Kidney (tissue), 14 donors: ENCODE data around the gene PAK6. TPM values are rescaled to one million over a fixed set of nuclear protein-coding genes. Genes with fewer than 3 reads are reported as not detected.

Source experiments
- DNase-seq, 5 donors: peaks; one replicate each; pipeline ENCODE4 v3.0.0-alpha.2; 2013 to 2020
- FAIRE-seq: peaks from 2 replicates; lab custom pipeline; 2012; peaks lifted over from hg19 to GRCh38; lab: Jason Lieb, UNC
- H3K27ac ChIP-seq, 2 donors: one replicate each; pipeline ENCODE4 v1.7.0; 2013; ENCODE audit warnings: low read depth in 2 of 2, low read length in 2 of 2, inconsistent platforms in 1 of 2
- H3K27me3 ChIP-seq: one replicate; pipeline ENCODE4 v1.7.1; 2013; ENCODE audit warnings: low read length, inconsistent platforms; ENCODE audit not compliant: control insufficient read depth, insufficient read depth
- H3K36me3 ChIP-seq, 3 donors: one replicate each; pipeline versions ENCODE4 v1.7.0 to v1.7.1; 2013; ENCODE audit warnings: low read length in 3 of 3, control low read depth in 1 of 3, inconsistent platforms in 1 of 3; ENCODE audit not compliant: insufficient read depth in 3 of 3, control insufficient read depth in 2 of 3
- H3K4me1 ChIP-seq, 3 donors: one replicate each; pipeline versions ENCODE4 v1.7.0 to v1.7.1; 2013; ENCODE audit warnings: low read length in 3 of 3, inconsistent platforms in 1 of 3, low read depth in 1 of 3; ENCODE audit not compliant: control insufficient read depth in 2 of 3, insufficient read depth in 2 of 3
- H3K4me3 ChIP-seq, 3 donors: one replicate each; pipeline versions ENCODE4 v1.7.0 to v1.8.1; 2013; ENCODE audit warnings: low read length in 3 of 3, control low read depth in 1 of 3, inconsistent platforms in 1 of 3
- H3K9ac ChIP-seq, 3 donors: one replicate each; pipeline versions ENCODE4 v1.7.0 to v1.7.1; 2013; ENCODE audit warnings: low read length in 3 of 3, control low read depth in 1 of 3, inconsistent platforms in 1 of 3
- H3K9me3 ChIP-seq, 3 donors: one replicate each; pipeline versions ENCODE4 v1.7.0 to v1.7.1; 2013; ENCODE audit warnings: low read length in 3 of 3, control low read depth in 1 of 3, inconsistent platforms in 1 of 3; ENCODE audit not compliant: control insufficient read depth in 2 of 3, insufficient read depth in 1 of 3
- CTCF ChIP-seq: IDR thresholded peaks from 3 replicates; pipeline ENCODE4 v1.5.1; 2012; ENCODE audit warnings: mild to moderate bottlenecking, moderate library complexity, borderline replicate concordance; ENCODE audit not compliant: insufficient read depth; ENCODE audit errors: extremely low read depth
- intact Hi-C: fragments of 100-400 bp; cut with DNase I; formaldehyde crosslinking; loops from one replicate; pipeline ENCODE4 v1.11.1; 2022
- polyA plus RNA-seq: library from polyadenylated mRNA; stranded (reverse); fragments of 350-450 nt; fragmentation: Illumina TruSeq; extraction: RNeasy Lipid Tissue Mini Kit (QIAGEN cat#74804); gene quantifications from one replicate; pipeline ENCODE4 v1.2.3, GENCODE V29; 2014; ENCODE audit warnings: low read depth, low replicate concordance; ENCODE audit not compliant: insufficient read depth
- total RNA-seq: library from RNA; stranded (reverse); fragmentation: NEBNext Ultra II Directional; extraction: Animal tissue kit (Norgen Biotek cat#: 25700); gene quantifications from one replicate; pipeline ENCODE4 v1.2.1, GENCODE V29; 2021
- donor health status: control.
- donor health status: control.
- donor health status: control.
- donor health status: control.
- donor health status: control.
- donor health status: DM: yes; HTN: yes; CAD: no.
- donor health status: Normal renal cell carcinoma (clear cell type).

Gene PAK6
- total and polyA plus RNA-seq, 2 donors from 2014 or later = 8.1 to 11.9 TPM

GRCh38 chr15:40307421-40308211 lies 68.8 kb downstream of the PAK6 start, which contains the start of gene PLCB2:
Gene PLCB2, minus strand, starts transcription at chr15:40307935. Its CDS starts 263 bp downstream, at chr15:40307672.
- Histone ChIP-seq H3K9me3 (no peaks in the 10 kb centered on the region), H3K27ac (peak within 1 kb of the TSS in 1 of 2 donors; percentile 38), H3K9ac (no peak within 1 kb of the TSS), H3K4me1 (no peaks in the 10 kb centered on the region), H3K4me3 (no peak within 1 kb of the TSS), H3K27me3 (no peaks in the 10 kb centered on the region), H3K36me3 (no peaks in the 10 kb centered on the region)
- intact Hi-C loops = no loop called here
- DNase-seq = peak in 3 of 5 donors; percentile 46 to 86 (median 70)
- no peak for FAIRE-seq
- no peak for TF ChIP-seq CTCF

GRCh38 chr15:40309344-40309862 lies 70.5 kb downstream of the PAK6 start:
- H3K4me1 ChIP-seq = peaks cover 0 to 3% (median 0%) of the 10 kb centered on the region in 3 donors
- H3K27ac ChIP-seq = no peak overlapping the region
- FAIRE-seq (no peak), DNase-seq (no peak)
- no peaks in the 10 kb centered on the region for H3K9me3 ChIP-seq
- no peak overlapping the region for H3K4me3 ChIP-seq
- no peak for TF ChIP-seq CTCF
- H3K36me3 ChIP-seq = no peaks in the 10 kb centered on the region
- intact Hi-C loops = no loop called here
- H3K27me3 ChIP-seq = no peaks in the 10 kb centered on the region
- no peak overlapping the region for H3K9ac ChIP-seq

GRCh38 chr15:40310001-40310959 lies 71.4 kb downstream of the PAK6 start:
- Histone ChIP-seq H3K4me1 (peaks cover 0 to 3% (median 0%) of the 10 kb centered on the region in 3 donors), H3K9me3 (no peaks in the 10 kb centered on the region), H3K36me3 (no peaks in the 10 kb centered on the region), H3K27me3 (no peaks in the 10 kb centered on the region), H3K27ac (no peak overlapping the region), H3K4me3 (no peak overlapping the region), H3K9ac (no peak overlapping the region)
- peak; percentile 74 for TF ChIP-seq CTCF
- intact Hi-C loops = no loop called here
- FAIRE-seq = no peak
- peak; percentile 61 to 80 (median 71) for DNase-seq
